ENCODE data around the gene TPPP.
A peak's percentile ranks its signal among the peaks of the same experiment; 100 is the strongest.

TPPP gene

GRCh38 chr5:620152-620551 is 73.0 kb downstream of the TPPP start:
- Histone ChIP-seq H3K9ac (no peak overlapping the region), H3K4me3 (no peak overlapping the region), H3K4me1 (no peaks in the 10 kb centered on the region; the same call in 1 of the 2 replicates), H3K27me3 (no peaks in the 10 kb centered on the region), H3K9me3 (peaks cover 4% of the 10 kb centered on the region; the same call in 1 of the 2 replicates), H3K27ac (no peak overlapping the region), H3K4me2 (no peak overlapping the region), H4K20me1 (peaks cover 25% of the 10 kb centered on the region), H3K36me3 (peaks cover 94% of the 10 kb centered on the region)
- TF ChIP-seq Cebpa-rat (IDR thresholded peaks at IDR 0.05): no peak

GRCh38 chr5:619444-619843 is 73.7 kb downstream of the TPPP start:
- Histone ChIP-seq H3K4me1 (no peaks in the 10 kb centered on the region; the same call in 1 of the 2 replicates), H3K9me3 (peaks cover 10% of the 10 kb centered on the region; the same call in 1 of the 2 replicates), H4K20me1 (peaks cover 25% of the 10 kb centered on the region), H3K9ac (no peak overlapping the region), H3K27me3 (no peaks in the 10 kb centered on the region), H3K4me2 (no peak overlapping the region), H3K27ac (no peak overlapping the region), H3K4me3 (no peak overlapping the region), H3K36me3 (peaks cover 94% of the 10 kb centered on the region)
- TF ChIP-seq Cebpa-rat (IDR thresholded peaks at IDR 0.05): no peak

- Histone ChIP-seq H3K4me1 (peaks cover 6% of the 10 kb centered on the region), H3K9ac (no peak overlapping the region), H3K9me3 (peaks cover 10% of the 10 kb centered on the region; the same call in 1 of the 2 replicates), H3K27ac (no peak overlapping the region), H3K4me3 (no peak overlapping the region), H3K27me3 (no peaks in the 10 kb centered on the region), H4K20me1 (peaks cover 30% of the 10 kb centered on the region), H3K4me2 (no peak overlapping the region), H3K36me3 (peaks cover 84% of the 10 kb centered on the region)
- peak; percentile 51; the same call in 1 of the 2 replicates for TF ChIP-seq Cebpa-rat (IDR thresholded peaks at IDR 0.05)
These were observed 74.7 kb downstream of the TPPP start for GRCh38 chr5:618450-618849.

GRCh38 chr5:617896-618295 is 75.3 kb downstream of the TPPP start:
- Histone ChIP-seq H3K36me3 (peaks cover 78% of the 10 kb centered on the region), H3K4me1 (peaks cover 12% of the 10 kb centered on the region), H3K27ac (no peak overlapping the region)

GRCh38 chr5:616484-617039 is 76.6 kb downstream of the TPPP start:
- Histone ChIP-seq H3K9me3 (peaks cover 10% of the 10 kb centered on the region; the same call in 1 of the 2 replicates), H3K4me3 (no peak overlapping the region), H3K4me1 (peaks cover 14% of the 10 kb centered on the region), H4K20me1 (peaks cover 24% of the 10 kb centered on the region), H3K9ac (no peak overlapping the region), H3K36me3 (peaks cover 65% of the 10 kb centered on the region), H3K27ac (no peak overlapping the region), H3K4me2 (no peak overlapping the region), H3K27me3 (no peaks in the 10 kb centered on the region)
- TF ChIP-seq Cebpa-rat (IDR thresholded peaks at IDR 0.05): no peak

More at GRCh38 chr5:617896-618295, 75.3 kb downstream of the TPPP start:
- H3K27me3 ChIP-seq: no peaks in the 10 kb centered on the region
- no peak for TF ChIP-seq Cebpa-rat (IDR thresholded peaks at IDR 0.05)
- H3K9ac ChIP-seq: no peak overlapping the region
- H3K9me3 ChIP-seq: peaks cover 10% of the 10 kb centered on the region; the same call in 1 of the 2 replicates
- peaks cover 34% of the 10 kb centered on the region for H4K20me1 ChIP-seq
- no peak overlapping the region for H3K4me2 ChIP-seq
- H3K4me3 ChIP-seq: no peak overlapping the region

GRCh38 chr5:612498-613424 is 80.4 kb downstream of the TPPP start:
- peaks cover 22% of the 10 kb centered on the region; the same call in 1 of the 2 replicates for H4K20me1 ChIP-seq
- H3K27ac ChIP-seq: peak overlapping the region; percentile 66
- H3K4me2 ChIP-seq: peak overlapping the region; percentile 81
- H3K36me3 ChIP-seq: peaks cover 27% of the 10 kb centered on the region
- no peak for TF ChIP-seq Cebpa-rat (IDR thresholded peaks at IDR 0.05)
- no peaks in the 10 kb centered on the region for H3K27me3 ChIP-seq
- H3K4me1 ChIP-seq: peaks cover 39% of the 10 kb centered on the region
- peak overlapping the region; percentile 89 for H3K4me3 ChIP-seq
- peak overlapping the region; percentile 88 for H3K9ac ChIP-seq
- H3K9me3 ChIP-seq: peaks cover 10% of the 10 kb centered on the region; the same call in 1 of the 2 replicates

- no peak for TF ChIP-seq Cebpa-rat (IDR thresholded peaks at IDR 0.05)
- Histone ChIP-seq H3K4me3 (peak within 1 kb of the TSS; percentile 89), H3K27me3 (no peaks in the 10 kb centered on the region), H3K9ac (peak within 1 kb of the TSS; percentile 88), H3K36me3 (peaks cover 19% of the 10 kb centered on the region), H4K20me1 (peaks cover 16% of the 10 kb centered on the region; the same call in 1 of the 2 replicates), H3K27ac (peak within 1 kb of the TSS; percentile 66), H3K9me3 (peaks cover 10% of the 10 kb centered on the region; the same call in 1 of the 2 replicates), H3K4me2 (peak within 1 kb of the TSS; percentile 81), H3K4me1 (peaks cover 47% of the 10 kb centered on the region)
These were observed 81.2 kb downstream of the TPPP start, which contains the start of gene CEP72 for GRCh38 chr5:611731-612486. TSS of gene CEP72 (plus strand) at chr5:612340. CDS start at chr5:612362, 22 bp downstream.

- H3K36me3 ChIP-seq: peaks cover 12% of the 10 kb centered on the region; the same call in 1 of the 2 replicates
- H3K4me2 ChIP-seq: peak overlapping the region; percentile 78
- H3K27ac ChIP-seq: no peak overlapping the region
- peak overlapping the region; percentile 72 for H3K9ac ChIP-seq
- no peaks in the 10 kb centered on the region for H3K27me3 ChIP-seq
- peaks cover 10% of the 10 kb centered on the region; the same call in 1 of the 2 replicates for H3K9me3 ChIP-seq
- peaks cover 9% of the 10 kb centered on the region; the same call in 1 of the 2 replicates for H4K20me1 ChIP-seq
- no peak for TF ChIP-seq Cebpa-rat (IDR thresholded peaks at IDR 0.05)
- peaks cover 56% of the 10 kb centered on the region for H3K4me1 ChIP-seq
- H3K4me3 ChIP-seq: peak overlapping the region; percentile 89
These were observed 82.1 kb downstream of the TPPP start for GRCh38 chr5:610744-611730.
